ENCODE results near the gene ACBD5.
"Not testable (repeated sequence)": the region's sequence is repeated elsewhere in the genome, so short reads cannot be mapped to it uniquely, and the experiment has no call there.

The ACBD5 gene, protein sequence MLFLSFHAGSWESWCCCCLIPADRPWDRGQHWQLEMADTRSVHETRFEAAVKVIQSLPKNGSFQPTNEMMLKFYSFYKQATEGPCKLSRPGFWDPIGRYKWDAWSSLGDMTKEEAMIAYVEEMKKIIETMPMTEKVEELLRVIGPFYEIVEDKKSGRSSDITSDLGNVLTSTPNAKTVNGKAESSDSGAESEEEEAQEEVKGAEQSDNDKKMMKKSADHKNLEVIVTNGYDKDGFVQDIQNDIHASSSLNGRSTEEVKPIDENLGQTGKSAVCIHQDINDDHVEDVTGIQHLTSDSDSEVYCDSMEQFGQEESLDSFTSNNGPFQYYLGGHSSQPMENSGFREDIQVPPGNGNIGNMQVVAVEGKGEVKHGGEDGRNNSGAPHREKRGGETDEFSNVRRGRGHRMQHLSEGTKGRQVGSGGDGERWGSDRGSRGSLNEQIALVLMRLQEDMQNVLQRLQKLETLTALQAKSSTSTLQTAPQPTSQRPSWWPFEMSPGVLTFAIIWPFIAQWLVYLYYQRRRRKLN

DNA sequence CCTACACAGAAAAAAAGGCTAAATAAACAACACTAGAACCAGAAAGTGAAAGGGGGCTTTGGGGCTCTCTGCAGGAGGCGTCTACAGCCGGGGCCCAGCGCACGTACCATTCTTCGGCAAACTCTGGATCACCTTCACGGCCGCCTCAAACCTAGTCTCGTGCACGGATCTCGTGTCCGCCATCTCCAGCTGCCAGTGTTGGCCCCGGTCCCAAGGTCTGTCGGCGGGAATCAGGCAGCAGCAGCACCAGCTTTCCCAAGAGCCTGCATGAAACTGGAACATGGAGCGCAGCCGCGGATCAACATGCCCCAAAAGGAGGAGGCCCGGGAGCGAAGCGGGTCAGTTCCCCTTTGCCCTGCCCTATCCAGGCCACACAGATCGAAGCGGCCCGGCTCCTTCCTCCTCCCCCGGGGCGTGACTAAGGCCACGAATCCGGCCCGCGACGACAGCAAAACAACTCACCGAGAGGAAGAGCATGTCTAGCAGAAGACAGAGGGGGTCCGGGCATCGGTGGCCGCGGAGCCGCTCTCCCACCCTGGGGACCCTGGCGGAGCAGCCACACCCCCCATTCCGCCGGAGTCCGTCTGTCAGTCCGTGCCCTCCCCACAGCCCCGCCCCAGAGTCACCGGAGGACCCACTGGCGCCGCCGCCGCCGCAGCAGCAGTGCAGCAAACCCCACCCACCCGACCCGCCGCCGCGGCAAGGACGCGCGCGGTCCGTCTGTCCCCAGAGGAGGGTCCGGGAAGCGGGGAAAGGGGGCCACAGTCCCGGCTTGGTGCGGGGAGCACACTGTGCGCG lies at the start of gene ACBD5:
ACBD5 (minus strand) TSS at position 586 of the 798 bp plus-strand sequence; CDS start at position 477, 109 bp downstream.
- peak; percentile 83 to 87 for DNase-seq

DNA sequence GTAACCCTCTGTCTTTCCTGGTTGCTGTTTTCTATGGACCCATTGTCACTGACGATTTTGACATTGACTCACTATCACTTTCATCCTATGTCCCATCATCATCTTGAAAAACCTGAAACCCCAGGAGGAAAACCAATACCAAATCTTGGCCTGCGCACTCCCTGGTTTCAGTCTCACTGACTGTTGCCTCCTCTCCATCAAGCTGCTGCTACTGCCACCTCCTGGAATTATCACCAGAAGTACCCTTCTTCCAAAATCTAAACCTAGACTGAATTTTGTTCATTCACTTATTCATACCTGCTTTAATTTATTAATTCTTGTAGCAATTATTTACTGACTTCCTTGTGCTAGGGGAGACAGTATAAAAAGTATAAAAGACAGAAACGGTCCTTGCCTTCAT lies 44.5 kb upstream of the ACBD5 start:
- DNase-seq, result peak; percentile 44 to 52

DNA sequence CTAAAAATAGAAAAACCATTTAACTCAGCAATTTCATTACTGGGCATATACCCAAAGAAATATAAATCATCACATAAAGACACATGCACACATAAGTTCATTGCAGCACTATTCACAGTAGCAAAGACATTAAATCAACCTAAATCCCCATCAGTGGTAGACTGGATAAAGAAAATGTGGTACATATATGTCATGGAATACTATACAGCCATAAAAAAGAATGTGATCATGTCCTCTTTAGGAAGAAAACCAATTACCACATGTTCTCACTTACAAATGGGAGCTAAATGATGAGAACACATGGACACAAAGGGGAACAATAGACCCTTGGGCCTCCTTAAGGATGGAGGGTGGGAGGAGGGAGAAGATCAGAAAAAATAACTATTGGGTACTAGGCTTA lies 36.0 kb upstream of the ACBD5 start:
- DNase-seq, result no peak

DNA sequence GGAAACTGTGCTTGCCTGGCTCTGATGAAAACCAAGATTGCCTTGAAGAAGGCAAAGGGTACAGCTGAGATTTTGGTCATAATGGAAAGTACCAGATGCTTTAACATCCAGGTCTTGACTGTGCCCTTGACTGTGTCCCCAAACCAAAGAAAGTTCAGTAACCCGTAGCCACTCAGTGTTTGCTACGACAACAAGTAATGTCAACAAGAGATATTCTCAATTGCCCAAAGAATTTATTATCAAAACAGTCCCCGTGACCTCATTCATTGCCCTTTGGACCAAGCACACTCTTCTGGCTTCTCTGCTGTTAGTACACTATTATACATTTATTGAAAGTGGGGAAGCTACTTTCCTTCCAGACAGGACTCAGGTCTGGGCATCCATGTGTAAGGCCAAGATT lies 25.4 kb upstream of the ACBD5 start:
- DNase-seq, result not testable (repeated sequence)

DNA sequence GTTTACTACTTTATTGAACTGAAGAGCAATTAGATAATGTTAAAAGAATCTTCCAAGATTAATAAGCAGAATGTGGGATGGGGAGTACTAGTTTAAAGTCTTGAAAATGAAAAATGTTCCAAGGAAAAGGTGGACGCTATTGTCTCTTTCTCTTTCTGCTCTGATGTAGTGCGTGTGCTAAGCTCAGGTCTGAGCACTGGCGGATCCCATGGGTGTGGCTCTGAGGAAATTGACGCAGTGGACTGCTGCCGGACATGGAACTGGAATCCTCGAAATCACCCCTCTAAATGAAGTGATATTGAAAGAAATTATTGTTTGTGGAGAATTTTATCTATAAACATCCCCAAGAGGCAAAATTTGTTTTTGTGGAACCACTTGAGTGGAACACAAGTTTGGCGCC lies 22.2 kb upstream of the ACBD5 start:
- DNase-seq, result not testable (repeated sequence)

DNA sequence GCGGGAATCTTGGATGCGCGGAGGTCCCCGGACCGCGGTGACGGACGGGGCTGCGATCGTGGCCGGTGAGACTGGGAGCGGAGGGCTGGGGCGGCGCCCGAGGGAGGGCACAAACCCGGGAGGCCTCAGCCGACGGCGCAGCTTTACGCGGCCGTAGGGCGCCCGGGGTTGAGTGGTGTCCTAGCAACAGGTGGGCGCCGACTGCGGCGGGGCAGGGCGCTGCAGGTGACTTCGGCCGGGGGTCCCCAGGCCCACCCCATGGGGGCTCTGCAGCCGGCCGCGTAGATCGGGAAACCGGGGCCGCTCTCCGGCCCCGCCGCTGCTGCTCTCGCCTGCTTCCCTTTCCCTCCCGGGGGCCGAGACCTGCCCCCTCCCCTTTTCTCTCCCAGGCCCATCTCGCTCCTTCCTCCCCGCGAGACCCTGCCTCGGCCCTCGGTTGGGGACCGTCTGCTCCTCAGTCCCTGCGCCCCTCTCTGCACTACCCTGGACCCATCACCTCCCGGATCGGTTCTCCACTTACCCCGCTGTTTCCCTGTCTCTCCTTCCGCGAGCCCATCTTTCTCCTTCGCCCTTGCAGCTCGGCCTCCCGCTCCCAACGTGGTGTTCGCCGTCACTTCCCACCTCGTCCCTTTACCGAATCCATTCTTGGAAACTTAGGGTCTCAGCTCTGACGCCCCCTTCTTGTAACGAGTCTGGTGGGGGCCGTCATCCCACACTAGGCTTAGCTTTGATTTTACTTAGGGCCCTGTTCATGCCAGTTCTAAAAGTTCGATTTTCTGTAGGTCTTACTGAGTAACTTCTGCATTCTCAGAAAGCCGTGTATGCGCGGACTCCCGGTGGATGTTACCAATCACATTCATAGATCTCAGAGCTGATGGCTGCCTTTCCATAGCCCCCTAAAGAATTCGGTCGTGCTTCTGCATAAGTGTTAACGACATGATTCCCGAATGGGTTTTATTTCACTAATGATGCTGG lies 18.5 kb upstream of the ACBD5 start:
- DNase-seq, result peak; percentile 39 to 55

DNA sequence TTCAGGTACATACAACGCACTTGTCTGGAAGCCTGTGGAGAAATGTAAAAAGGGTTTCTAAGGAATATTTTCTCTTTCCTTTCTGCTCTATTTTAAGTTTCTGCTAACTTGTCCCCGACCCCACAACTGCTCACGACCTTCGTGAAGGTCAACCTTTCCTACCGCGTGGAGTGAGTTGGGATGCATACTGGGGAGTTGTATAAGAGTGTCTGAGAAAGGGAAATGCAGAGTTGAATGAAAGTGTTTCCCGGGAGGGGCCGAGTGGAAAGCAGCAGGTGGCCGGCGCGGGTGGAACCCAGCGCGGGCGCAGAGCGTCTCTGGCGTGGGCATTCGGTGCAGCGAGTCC lies 17.9 kb upstream of the ACBD5 start:
- DNase-seq, result no peak

DNA sequence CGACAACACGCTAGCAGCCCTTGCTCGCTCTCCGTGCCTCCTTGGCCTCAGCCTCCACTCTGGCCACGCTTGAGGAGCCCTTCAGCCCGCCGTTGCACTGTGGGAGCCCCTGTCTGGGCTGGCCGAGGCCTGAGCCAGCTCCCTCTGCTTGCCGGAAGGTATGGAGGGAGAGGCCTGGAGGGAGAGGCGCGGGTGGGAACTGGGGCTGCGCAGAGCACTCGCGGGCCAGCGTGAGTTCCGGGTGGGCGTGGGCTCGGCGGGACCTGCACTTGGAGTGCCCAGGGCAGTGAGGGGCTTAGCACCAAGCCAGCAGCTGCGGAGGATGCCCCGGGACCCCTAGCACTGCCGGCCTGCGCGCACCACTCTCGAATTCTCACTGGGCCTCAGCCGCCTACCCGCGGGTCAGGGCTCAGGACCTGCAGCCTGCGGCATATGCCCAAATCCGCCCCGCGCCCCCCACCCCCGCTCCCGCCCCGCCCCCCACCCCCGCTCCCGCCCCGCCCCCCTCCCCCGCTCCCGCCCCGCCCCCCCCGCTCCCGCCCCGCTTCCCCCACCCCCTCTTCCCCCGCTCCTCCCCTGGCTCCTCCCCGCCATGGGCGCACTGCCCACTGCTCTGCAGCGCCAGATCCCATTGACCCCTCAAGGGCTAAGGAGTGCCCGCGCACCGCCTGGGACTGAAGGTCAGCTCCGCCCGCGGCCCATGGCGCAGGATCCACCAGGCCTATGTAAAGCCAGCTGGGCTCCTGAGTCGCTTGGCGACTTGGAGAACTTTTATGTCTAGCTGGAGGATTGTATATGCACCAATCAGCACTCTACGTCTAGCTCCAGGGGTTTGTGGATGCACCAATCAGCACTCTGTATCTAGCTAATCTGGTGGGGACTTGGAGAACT lies 15.9 kb upstream of the ACBD5 start:
- no peak for DNase-seq

DNA sequence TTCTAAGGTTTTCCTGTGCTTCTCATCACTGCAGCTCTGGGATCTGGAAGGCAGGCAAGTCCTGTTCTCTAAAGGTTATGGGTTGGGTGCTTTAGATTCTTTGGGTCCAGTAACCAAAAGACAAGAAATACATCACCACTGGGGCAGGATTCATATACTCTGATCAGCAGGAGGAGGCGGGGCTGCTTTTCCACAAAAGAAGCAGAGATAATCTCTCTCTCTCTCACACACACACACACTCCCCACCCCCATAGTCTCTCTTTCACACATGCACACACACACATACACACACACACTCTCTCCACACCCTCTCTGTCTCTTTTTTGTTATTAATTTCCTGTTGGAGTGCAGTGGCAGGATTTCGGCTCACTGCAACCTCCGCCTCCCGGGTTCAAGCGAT lies 13.0 kb upstream of the ACBD5 start:
- no peak for DNase-seq

DNA sequence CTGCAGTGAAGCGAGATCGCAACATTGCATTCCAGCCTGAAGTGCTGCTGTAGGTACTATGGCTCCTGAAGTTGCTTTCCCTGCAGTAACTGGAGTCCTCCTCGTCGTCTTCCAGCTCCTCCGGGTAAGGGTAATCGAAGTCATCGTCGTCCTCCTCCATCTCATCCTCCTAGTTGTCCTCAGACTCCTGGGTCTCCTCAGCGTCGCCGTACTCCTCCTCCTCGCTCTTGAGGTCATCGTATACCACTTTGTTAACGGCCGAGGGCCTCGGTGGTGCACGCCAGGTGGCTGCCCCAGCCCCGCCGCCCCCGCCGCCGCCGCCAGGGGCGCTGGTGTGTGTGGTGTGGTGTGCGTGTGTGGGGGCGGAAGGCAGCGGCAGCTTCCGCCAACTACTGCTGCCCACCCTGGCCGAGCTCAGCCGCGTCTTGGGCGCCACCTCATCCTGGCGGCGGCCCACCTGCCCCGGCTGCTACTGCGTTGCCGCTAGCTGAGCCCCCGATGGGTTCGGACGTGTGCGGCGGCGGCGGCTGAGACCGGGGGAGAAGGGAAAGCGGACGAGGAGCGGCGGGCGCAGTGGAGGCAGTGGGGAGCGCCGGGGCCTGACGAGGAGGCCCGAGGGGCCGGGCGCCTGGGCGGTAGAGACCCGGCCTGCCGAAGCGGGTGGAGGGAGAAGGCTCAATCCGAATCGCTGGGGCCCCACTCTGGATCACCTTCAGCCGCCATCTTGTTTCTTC lies 11.8 kb upstream of the ACBD5 start:
- DNase-seq, result peak; percentile 92 to 94

DNA sequence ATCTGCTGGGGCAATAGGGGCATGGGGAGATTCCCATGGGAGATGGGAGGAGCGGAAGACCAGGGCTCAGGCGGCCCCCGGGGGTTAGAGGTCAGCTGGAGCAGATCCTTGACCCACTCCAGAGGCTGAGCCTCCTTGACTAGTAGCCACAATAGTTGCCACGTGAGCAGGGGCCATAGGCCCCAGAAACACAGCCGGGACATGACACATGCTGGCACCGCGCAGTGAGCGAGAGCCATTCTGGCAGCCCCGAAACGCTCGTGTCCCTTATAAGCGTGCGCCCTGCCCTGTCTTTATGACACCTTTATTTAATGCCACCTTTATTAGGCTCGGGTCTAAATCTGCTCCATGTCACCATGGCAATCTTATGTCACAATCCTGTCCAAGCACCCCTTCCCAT lies 11.0 kb upstream of the ACBD5 start:
- DNase-seq, result no peak

DNA sequence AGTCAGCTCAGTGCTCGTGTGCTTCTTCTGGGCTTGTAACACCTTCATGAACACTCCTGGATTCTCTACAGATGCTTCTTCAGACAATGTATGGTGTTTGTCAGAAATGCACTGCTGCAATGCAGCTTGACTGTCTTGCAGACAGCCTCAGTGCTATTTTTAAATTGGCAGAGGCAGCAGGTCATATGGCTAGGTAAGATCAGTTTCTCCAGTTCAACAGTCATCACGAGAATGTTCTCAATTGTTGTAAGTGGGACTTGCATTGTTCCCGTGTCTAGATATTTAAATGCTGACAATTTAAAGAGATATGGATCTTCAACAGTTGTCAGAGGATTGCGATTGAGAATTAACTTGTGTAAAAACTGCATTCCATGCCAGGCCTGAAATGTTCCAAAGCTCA lies 7.6 kb upstream of the ACBD5 start:
- DNase-seq, result no peak

DNA sequence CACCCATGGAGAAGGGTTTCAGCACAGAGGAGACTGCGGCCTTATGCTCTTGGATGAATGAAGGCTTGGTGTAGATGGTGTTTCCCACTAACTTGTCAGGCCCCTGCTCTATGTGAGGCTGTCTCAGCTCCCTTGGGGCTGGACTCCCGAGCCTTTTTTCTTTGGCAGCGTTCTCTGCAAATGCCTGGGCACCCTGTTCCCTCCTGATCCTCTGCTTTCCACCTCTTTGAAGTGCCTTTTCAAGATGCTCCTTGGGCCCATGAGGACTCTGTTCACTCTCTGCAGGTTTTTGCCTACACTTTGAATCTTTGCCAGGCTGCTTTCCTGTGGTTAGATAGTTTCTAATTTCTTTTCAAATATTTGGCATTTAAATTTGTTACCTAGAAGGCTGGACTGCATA lies 6.8 kb upstream of the ACBD5 start:
- DNase-seq, result no peak

DNA sequence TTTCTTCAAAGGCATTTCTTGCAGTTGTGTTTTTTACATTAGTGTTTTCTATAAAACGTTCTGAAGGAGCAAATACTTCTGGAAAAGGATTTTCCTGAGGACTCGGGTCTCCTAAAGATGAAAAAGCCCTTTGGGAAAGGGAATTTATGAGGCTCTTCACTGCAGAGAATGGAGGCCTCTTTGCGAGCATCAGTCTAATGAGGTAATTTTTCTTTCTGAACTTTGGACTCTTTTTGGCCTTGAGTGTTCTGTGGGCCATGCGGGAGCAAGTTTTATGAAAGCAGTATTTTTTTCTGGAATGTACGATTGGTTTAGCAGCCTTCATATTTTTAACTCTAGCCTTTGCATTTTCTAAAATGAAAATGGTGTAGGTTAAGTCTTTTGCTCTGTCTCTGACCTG lies 6.4 kb upstream of the ACBD5 start:
- no peak for DNase-seq

DNA sequence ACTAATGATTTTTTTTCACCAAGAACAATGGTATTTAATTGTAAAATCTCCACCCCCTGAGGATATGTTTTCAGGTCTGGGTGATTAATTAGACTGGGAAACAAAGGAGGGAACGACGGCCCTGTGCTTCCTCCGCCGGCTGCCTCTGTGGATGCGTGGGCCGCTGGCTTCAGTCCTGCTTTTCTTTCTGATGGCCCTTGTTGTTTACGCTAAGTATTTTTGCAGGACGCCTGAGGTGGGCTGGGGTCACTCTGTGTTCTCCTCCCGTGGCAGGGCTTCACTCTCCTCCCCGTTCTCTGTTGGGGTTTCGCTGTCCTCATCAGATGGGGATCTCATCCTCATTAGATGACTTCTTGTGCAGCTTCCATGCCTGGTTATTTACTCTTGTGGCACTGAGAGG lies 5.2 kb upstream of the ACBD5 start:
- no peak for DNase-seq

DNA sequence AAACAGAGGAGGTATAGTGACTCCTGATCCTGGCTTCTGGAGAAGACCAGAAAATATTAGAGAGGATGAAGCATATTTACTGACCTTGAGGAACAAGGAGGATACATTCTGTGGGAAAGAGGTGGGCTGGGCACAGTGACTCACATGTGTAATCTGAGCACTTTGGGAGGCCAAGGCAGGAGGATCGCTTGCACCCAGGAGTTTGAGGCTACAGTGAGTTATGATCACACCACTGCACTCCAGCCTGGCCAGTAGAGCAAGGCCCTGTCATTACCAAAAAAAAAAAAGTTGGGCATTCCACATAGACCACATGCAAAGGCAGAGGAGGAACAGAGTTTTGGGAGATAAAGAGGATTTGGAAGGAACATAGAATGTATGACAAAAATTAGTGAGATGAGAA lies 4.4 kb upstream of the ACBD5 start:
- DNase-seq, result no peak

DNA sequence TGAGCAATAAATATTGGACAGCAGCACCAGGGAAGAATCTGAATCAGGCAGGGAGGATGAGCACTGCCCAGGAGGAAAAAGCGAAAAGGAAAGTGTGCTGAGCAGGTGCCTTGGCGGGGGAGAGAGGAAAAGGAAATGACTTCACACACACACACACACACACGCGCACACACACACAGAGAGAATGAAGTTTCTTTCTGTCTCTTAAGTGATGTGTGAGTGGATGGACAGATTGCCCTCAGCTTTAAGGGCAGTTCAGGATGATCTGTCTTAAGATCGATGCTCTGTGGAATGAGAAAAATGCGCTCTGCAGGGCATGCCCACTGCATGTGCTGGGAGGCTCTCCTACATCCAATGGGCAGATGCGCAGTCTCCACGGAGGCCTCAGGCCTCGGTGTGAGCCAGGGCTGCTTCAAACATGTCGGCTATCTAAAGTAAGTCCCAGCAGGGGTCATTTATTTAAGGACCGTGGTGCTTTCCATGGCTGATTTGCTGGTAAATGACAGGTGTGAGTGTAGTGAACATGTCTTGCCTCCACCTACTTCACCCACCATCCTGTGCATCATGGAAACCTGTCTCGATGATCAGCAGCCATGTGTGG lies 2.5 kb upstream of the ACBD5 start:
- peak; percentile 73 to 77 for DNase-seq

DNA sequence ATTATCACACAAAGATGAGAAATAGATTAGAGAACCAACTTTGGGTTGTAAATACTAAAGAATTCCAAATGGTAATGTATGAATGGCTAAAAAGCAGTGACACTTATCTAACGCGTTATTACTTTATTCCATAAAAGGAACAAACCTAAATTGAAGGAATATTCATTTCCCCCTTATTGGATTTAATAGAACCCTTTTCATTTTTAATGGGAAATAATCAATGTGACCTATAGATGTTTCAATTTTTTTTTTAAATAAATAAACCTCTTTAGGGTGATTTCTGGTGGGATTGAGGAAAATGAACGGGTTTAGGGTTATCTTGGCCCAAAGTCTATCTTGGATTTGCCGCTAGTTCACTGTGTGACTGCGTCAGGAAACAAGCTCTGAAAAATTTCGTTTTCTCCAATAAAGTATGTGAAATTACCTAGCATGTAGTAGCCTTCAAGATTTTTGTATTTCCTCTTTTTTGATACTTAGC lies 1.9 kb upstream of the ACBD5 start:
- no peak for DNase-seq

DNA sequence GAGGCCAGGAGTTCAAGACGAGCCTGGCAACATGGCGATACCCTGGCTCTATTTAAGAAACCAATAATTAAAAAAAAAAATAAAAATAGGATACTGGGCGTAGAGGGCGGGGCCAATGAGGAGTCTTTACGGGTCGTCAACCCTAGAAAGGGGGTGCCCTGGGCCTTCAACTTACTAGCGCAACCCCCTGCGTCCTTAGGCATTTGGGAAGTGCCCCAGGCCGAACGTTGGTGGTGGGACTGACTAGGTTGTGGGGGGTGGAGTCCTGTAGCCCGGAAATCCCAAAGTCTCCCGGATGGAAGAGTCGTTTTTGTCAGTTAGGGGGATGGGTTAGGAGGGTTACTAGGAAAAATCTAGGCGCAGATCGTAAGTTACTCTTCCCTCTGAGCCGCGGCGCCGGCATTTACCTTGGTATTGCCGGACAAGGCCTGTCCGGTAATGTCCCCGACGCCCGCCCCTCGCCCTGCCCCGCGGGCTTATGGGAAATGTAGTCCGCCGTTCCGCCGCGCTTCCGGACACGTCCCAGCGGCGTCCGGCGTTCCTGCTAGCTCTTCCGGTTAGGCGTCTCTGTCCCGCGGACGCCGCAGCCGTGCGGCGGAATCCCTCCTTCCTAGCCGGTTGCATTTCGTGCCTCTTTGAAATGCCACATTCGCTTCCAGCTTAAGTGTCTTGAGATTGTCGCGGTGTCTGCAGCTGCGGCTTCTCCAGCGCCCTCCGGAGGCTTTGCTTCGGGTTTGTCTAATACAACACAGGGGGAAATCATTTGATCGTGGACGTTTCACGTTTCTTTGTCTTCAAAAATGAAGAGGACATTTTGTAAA lies 1.3 kb upstream of the ACBD5 start:
- DNase-seq, result peak; percentile 89 to 92

All from activated T-cell treated with anti-CD3 and anti-CD28 coated beads, Interleukin-2, amount 50 U/mL, for 48 hours (primary cell).